ENCODE measurements around the gene VEPH1.

DNA sequence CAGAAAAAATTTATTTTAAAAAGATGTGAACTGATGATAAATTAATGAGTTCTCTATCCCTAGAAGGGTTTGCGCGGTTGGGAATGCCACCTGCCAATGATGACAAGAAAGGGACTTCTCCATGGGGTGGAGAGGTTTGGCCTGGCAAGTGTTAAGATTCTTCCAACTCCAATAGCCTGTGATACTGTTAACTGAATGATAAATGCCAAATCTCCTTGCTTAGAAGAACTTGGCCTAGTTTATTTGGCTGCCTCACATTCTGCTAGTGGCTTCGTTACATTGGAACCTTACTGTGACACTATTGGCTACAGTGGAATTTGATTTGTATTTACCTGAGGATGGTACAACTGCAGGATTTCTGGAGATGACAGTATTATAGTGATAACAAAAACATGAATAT lies 251.5 kb downstream of the VEPH1 start:
- TF ChIP-seq, protein P1, sequence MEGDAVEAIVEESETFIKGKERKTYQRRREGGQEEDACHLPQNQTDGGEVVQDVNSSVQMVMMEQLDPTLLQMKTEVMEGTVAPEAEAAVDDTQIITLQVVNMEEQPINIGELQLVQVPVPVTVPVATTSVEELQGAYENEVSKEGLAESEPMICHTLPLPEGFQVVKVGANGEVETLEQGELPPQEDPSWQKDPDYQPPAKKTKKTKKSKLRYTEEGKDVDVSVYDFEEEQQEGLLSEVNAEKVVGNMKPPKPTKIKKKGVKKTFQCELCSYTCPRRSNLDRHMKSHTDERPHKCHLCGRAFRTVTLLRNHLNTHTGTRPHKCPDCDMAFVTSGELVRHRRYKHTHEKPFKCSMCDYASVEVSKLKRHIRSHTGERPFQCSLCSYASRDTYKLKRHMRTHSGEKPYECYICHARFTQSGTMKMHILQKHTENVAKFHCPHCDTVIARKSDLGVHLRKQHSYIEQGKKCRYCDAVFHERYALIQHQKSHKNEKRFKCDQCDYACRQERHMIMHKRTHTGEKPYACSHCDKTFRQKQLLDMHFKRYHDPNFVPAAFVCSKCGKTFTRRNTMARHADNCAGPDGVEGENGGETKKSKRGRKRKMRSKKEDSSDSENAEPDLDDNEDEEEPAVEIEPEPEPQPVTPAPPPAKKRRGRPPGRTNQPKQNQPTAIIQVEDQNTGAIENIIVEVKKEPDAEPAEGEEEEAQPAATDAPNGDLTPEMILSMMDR (IDR thresholded peaks at IDR 0.05): no peak
- TF ChIP-seq POLR2A (IDR thresholded peaks at IDR 0.05): no peak

Measured in tibial nerve (tissue), 3 donors.